Neural progenitor cell (in vitro differentiated cells): Measurements from ENCODE around the gene SDK2. TPM values are rescaled to one million over a fixed set of nuclear protein-coding genes. Genes with fewer than 3 reads are reported as not detected.

Experiments used
- DNase-seq: peaks from one replicate; pipeline ENCODE4 v3.0.0-alpha.2; 2016; ENCODE audit warnings: low spot score
- H2AFZ ChIP-seq: fragments of 200-600 bp; sonication (generic); replicated peaks from 2 replicates; pipeline ENCODE4 v1.6.1; 2016; ENCODE audit warnings: antibody characterized with exemption
- H3F3A ChIP-seq: fragments of 200-600 bp; sonication (generic); 2 replicates; pipeline ENCODE4 v1.6.1; 2016; ENCODE audit warnings: antibody characterized with exemption, low read depth
- H3K27ac ChIP-seq: fragments of 200-600 bp; sonication (generic); 2 replicates; pipeline ENCODE4 v1.5.1; 2016; ENCODE audit warnings: mild to moderate bottlenecking
- H3K27me3 ChIP-seq: fragments of 200-600 bp; sonication (generic); 2 replicates; pipeline ENCODE4 v1.6.1; 2016; ENCODE audit warnings: mild to moderate bottlenecking, moderate library complexity
- H3K36me3 ChIP-seq: fragments of 200-600 bp; sonication (generic); 2 replicates; pipeline ENCODE4 v1.5.1; 2016
- H3K4me1 ChIP-seq: fragments of 200-600 bp; sonication (generic); 2 replicates; pipeline ENCODE4 v1.6.1; 2016; ENCODE audit warnings: mixed run types
- H3K4me2 ChIP-seq: fragments of 200-600 bp; sonication (generic); 2 replicates; pipeline ENCODE4 v1.6.1; 2016
- H3K4me3 ChIP-seq: fragments of 200-600 bp; sonication (generic); 2 replicates; pipeline ENCODE4 v1.5.1; 2016
- H3K79me2 ChIP-seq: fragments of 200-600 bp; sonication (generic); 2 replicates; pipeline ENCODE4 v1.6.1; 2016; ENCODE audit warnings: low read depth
- H3K9ac ChIP-seq: fragments of 200-600 bp; sonication (generic); 2 replicates; pipeline ENCODE4 v1.6.1; 2016
- H3K9me3 ChIP-seq: fragments of 200-600 bp; sonication (generic); 2 replicates; pipeline ENCODE4 v1.5.1; 2016; ENCODE audit warnings: low read depth
- H4K20me1 ChIP-seq: fragments of 200-600 bp; sonication (generic); 2 replicates; pipeline ENCODE4 v1.6.1; 2016; ENCODE audit warnings: low read depth
- H3K27ac Mint-ChIP-seq: 3 replicates; pipeline ENCODE4 v1.8.0; 2021; ENCODE audit warnings: mixed read lengths
- H3K27me3 Mint-ChIP-seq: 2 replicates; pipeline ENCODE4 v1.8.0; 2022; ENCODE audit warnings: low read depth, mild to moderate bottlenecking, inconsistent platforms, moderate library complexity, mixed read lengths; ENCODE audit not compliant: insufficient read depth
- H3K36me3 Mint-ChIP-seq: 3 replicates; pipeline ENCODE4 v1.8.0; 2021; ENCODE audit warnings: mixed read lengths
- H3K4me1 Mint-ChIP-seq: 3 replicates; pipeline ENCODE4 v1.8.0; 2021; ENCODE audit warnings: mixed read lengths
- H3K4me3 Mint-ChIP-seq: 3 replicates; pipeline ENCODE4 v1.8.0; 2021; ENCODE audit warnings: mild to moderate bottlenecking, moderate library complexity, mixed read lengths
- H3K9me3 Mint-ChIP-seq: 3 replicates; pipeline ENCODE4 v1.8.0; 2020; ENCODE audit warnings: mixed read lengths
- CTCF ChIP-seq: fragments of 200-600 bp; sonication (generic); IDR thresholded peaks from 2 replicates; pipeline ENCODE4 v1.5.1; 2017; ENCODE audit warnings: antibody characterized with exemption, mild to moderate bottlenecking
- EZH2 ChIP-seq: fragments of 200-600 bp; sonication (generic); IDR thresholded peaks from 2 replicates; pipeline ENCODE4 v1.6.1; 2017; ENCODE audit warnings: antibody characterized with exemption, mild to moderate bottlenecking, moderate library complexity
- EZH2phosphoT487 ChIP-seq: fragments of 200-600 bp; sonication (generic); IDR thresholded peaks from 2 replicates; pipeline ENCODE4 v1.6.1; 2017; ENCODE audit warnings: antibody characterized with exemption
- total RNA-seq: library from RNA; depleted of rRNA; stranded (reverse); fragments of >200 nt; gene quantifications from 2 replicates; pipeline ENCODE4 v1.2.3, GENCODE V29; 2015; ENCODE audit warnings: low replicate concordance

SDK2 gene
- total RNA-seq, 1 donor from 2014 or later: 15.3 TPM

- no peaks in the 10 kb centered on the region for H3K36me3 ChIP-seq
- H3K4me2 ChIP-seq: peak overlapping the region; percentile 49
- H3K4me1 ChIP-seq: peaks cover 45% of the 10 kb centered on the region
- peak overlapping the region; percentile 95 for H3K27ac Mint-ChIP-seq
- TF ChIP-seq EZH2phosphoT487: no peak
- TF ChIP-seq EZH2: no peak
- TF ChIP-seq CTCF: no peak
- peak overlapping the region; percentile 30 for H3K9ac ChIP-seq
- H3K4me3 Mint-ChIP-seq: peak overlapping the region; percentile 68
- no peaks in the 10 kb centered on the region for H3K9me3 ChIP-seq
- H3K36me3 Mint-ChIP-seq: peaks cover 27% of the 10 kb centered on the region
- no peak for DNase-seq
- H3K27me3 ChIP-seq: no peaks in the 10 kb centered on the region
- peaks cover 15% of the 10 kb centered on the region for H3K27me3 Mint-ChIP-seq
- H3K79me2 ChIP-seq: no peaks in the 10 kb centered on the region
- H4K20me1 ChIP-seq: peaks cover 12% of the 10 kb centered on the region
- peak overlapping the region; percentile 95 for H3K27ac ChIP-seq
- H3K9me3 Mint-ChIP-seq: no peaks in the 10 kb centered on the region
- peaks cover 65% of the 10 kb centered on the region for H3K4me1 Mint-ChIP-seq
- peaks cover 54% of the 10 kb centered on the region for H3F3A ChIP-seq
- H3K4me3 ChIP-seq: peak overlapping the region; percentile 3
- H2AFZ ChIP-seq: no peak overlapping the region
These were observed 300.3 kb downstream of the SDK2 start for GRCh38 chr17:73343739-73344454.

- Histone ChIP-seq H3K4me2 (peak overlapping the region; percentile 49), H3K9me3 (no peaks in the 10 kb centered on the region), H3K27ac (peak overlapping the region; percentile 95), H3K4me1 (peaks cover 40% of the 10 kb centered on the region), H4K20me1 (peaks cover 12% of the 10 kb centered on the region), H3K27me3 (no peaks in the 10 kb centered on the region), H3K4me3 (peak overlapping the region; percentile 3), H3K36me3 (no peaks in the 10 kb centered on the region), H3F3A (peaks cover 48% of the 10 kb centered on the region), H2AFZ (no peak overlapping the region), H3K79me2 (no peaks in the 10 kb centered on the region), H3K9ac (no peak overlapping the region)
- peak; percentile 96 for DNase-seq
- peaks cover 15% of the 10 kb centered on the region for H3K27me3 Mint-ChIP-seq
- peaks cover 29% of the 10 kb centered on the region for H3K36me3 Mint-ChIP-seq
- H3K9me3 Mint-ChIP-seq: no peaks in the 10 kb centered on the region
- H3K27ac Mint-ChIP-seq: peak overlapping the region; percentile 95
- TF ChIP-seq EZH2: no peak
- TF ChIP-seq EZH2phosphoT487: no peak
- TF ChIP-seq CTCF: no peak
- peaks cover 64% of the 10 kb centered on the region for H3K4me1 Mint-ChIP-seq
- peak overlapping the region; percentile 68 for H3K4me3 Mint-ChIP-seq
These were observed 301.0 kb downstream of the SDK2 start for GRCh38 chr17:73343168-73343634.

- H3K27me3 Mint-ChIP-seq: peaks cover 15% of the 10 kb centered on the region
- Histone ChIP-seq H3K4me2 (peak overlapping the region; percentile 49), H3K79me2 (no peaks in the 10 kb centered on the region), H3K4me1 (peaks cover 37% of the 10 kb centered on the region), H3F3A (peaks cover 48% of the 10 kb centered on the region), H3K27ac (peak overlapping the region; percentile 95), H3K36me3 (no peaks in the 10 kb centered on the region), H3K27me3 (no peaks in the 10 kb centered on the region), H2AFZ (no peak overlapping the region), H3K4me3 (no peak overlapping the region), H4K20me1 (peaks cover 12% of the 10 kb centered on the region), H3K9me3 (no peaks in the 10 kb centered on the region), H3K9ac (no peak overlapping the region)
- H3K4me3 Mint-ChIP-seq: peak overlapping the region; percentile 68
- DNase-seq: peak; percentile 70
- H3K36me3 Mint-ChIP-seq: peaks cover 30% of the 10 kb centered on the region
- no peak for TF ChIP-seq EZH2phosphoT487
- TF ChIP-seq CTCF: peak; percentile 31
- TF ChIP-seq EZH2: no peak
- peaks cover 63% of the 10 kb centered on the region for H3K4me1 Mint-ChIP-seq
- H3K27ac Mint-ChIP-seq: peak overlapping the region; percentile 87
- H3K9me3 Mint-ChIP-seq: no peaks in the 10 kb centered on the region
These were observed 301.6 kb downstream of the SDK2 start for GRCh38 chr17:73342541-73343167.
